ENCODE data around the gene TGOLN2.
"Not testable (repeated sequence)": the region's sequence is repeated elsewhere in the genome, so short reads cannot be mapped to it uniquely, and the experiment has no call there.

The TGOLN2 gene

GRCh38 chr2:85327822-85328617 is at the start of gene TGOLN2:
Gene TGOLN2 (minus strand): TSS chr2:85327989. CDS start chr2:85327962, 27 bp downstream.
- peak; percentile 90 for DNase-seq (ENCODE audit: low read depth in 2 of 2)

- DNase-seq (ENCODE audit: low read depth in 2 of 2), result no peak
Observed at GRCh38 chr2:85377083-85377482, 49.3 kb upstream of the TGOLN2 start.

GRCh38 chr2:85376291-85377065 is 48.7 kb upstream of the TGOLN2 start:
- DNase-seq (ENCODE audit: low read depth in 2 of 2), result no peak

GRCh38 chr2:85371045-85371444 is 43.3 kb upstream of the TGOLN2 start:
- no peak for DNase-seq (ENCODE audit: low read depth in 2 of 2)

GRCh38 chr2:85369500-85369899 is 41.7 kb upstream of the TGOLN2 start:
- DNase-seq (ENCODE audit: low read depth in 2 of 2), result no peak

GRCh38 chr2:85368921-85369320 is 41.1 kb upstream of the TGOLN2 start:
- no peak for DNase-seq (ENCODE audit: low read depth in 2 of 2)

- DNase-seq (ENCODE audit: low read depth in 2 of 2), result no peak
Observed at GRCh38 chr2:85367180-85367579, 39.4 kb upstream of the TGOLN2 start.

GRCh38 chr2:85362653-85363387 is 35.0 kb upstream of the TGOLN2 start:
- DNase-seq (ENCODE audit: low read depth in 2 of 2), result not testable (repeated sequence)

- DNase-seq (ENCODE audit: low read depth in 2 of 2), result no peak
Observed at GRCh38 chr2:85357736-85358135, 29.9 kb upstream of the TGOLN2 start.

GRCh38 chr2:85356186-85356585 is 28.4 kb upstream of the TGOLN2 start:
- DNase-seq (ENCODE audit: low read depth in 2 of 2), result no peak

- no peak for DNase-seq (ENCODE audit: low read depth in 2 of 2)
Observed at GRCh38 chr2:85355521-85355920, 27.7 kb upstream of the TGOLN2 start.

GRCh38 chr2:85355073-85355410 is 27.3 kb upstream of the TGOLN2 start:
- no peak for DNase-seq (ENCODE audit: low read depth in 2 of 2)

GRCh38 chr2:85354286-85355072 is 26.7 kb upstream of the TGOLN2 start, which contains the start of the genes ELMOD3 and RETSAT:
Gene ELMOD3 (plus strand): TSS chr2:85354769. CDS start chr2:85357199, 2,430 bp downstream.
Gene RETSAT (minus strand): TSS chr2:85354528. CDS start chr2:85354507, 21 bp downstream.
- peak; percentile 84 to 93 for DNase-seq (ENCODE audit: low read depth in 2 of 2)

- no peak for DNase-seq (ENCODE audit: low read depth in 2 of 2)
Observed at GRCh38 chr2:85353876-85354285, 26.1 kb upstream of the TGOLN2 start.

GRCh38 chr2:85347599-85347998 is 19.8 kb upstream of the TGOLN2 start:
- no peak for DNase-seq (ENCODE audit: low read depth in 2 of 2)

GRCh38 chr2:85344356-85344954 is 16.7 kb upstream of the TGOLN2 start:
- DNase-seq (ENCODE audit: low read depth in 2 of 2), result no peak

GRCh38 chr2:85343207-85343895 is 15.6 kb upstream of the TGOLN2 start:
- DNase-seq (ENCODE audit: low read depth in 2 of 2), result not testable (repeated sequence)

GRCh38 chr2:85342156-85342555 is 14.4 kb upstream of the TGOLN2 start:
- no peak for DNase-seq (ENCODE audit: low read depth in 2 of 2)

GRCh38 chr2:85341269-85342029 is 13.7 kb upstream of the TGOLN2 start:
- no peak for DNase-seq (ENCODE audit: low read depth in 2 of 2)
